HCT116 (cell line): ENCODE measurements around the gene CABP1. TPM values are rescaled to one million over a fixed set of nuclear protein-coding genes. Genes with fewer than 3 reads are reported as not detected.

Experiments
- ATAC-seq: fragments of 200-7000 bp; cut with Tn5 transposase; 2 replicates; pipeline ENCODE4 v1.9.1; 2020; ENCODE audit warnings: mild to moderate bottlenecking, moderate library complexity
- BruUV-seq: library from RNA; stranded (reverse); fragments of 400-500 nt; replicated peaks from 2 replicates; lab custom pipeline; 2021; lab: Mats Ljungman, UMichigan
- CTCF ChIA-PET: fragments of 300-600 bp; sonication (Branson Sonifier 250); formaldehyde crosslinking; loops from one replicate; lab custom pipeline; 2021; ENCODE audit warnings: antibody characterized with exemption; lab: Charles Lee
- POLR2A ChIA-PET: fragments of 300-600, 350-600 bp; sonication (Branson Sonifier 250); formaldehyde crosslinking; loops from one replicate; lab custom pipeline; 2021; ENCODE audit warnings: antibody characterized with exemption; lab: Charles Lee
- RAD21 ChIA-PET, 2 experiments: fragments of 300-600 bp; sonication (Branson Sonifier 250); formaldehyde crosslinking; loops; one replicate each; lab custom pipeline; 2023; ENCODE audit warnings: low total read pairs in 2 of 2; ENCODE audit not compliant: uncharacterized antibody in 2 of 2, unreplicated experiment in 2 of 2, low non-redundant PET in 1 of 2; lab: Charles Lee
- DNase-seq: peaks from one replicate; pipeline ENCODE4 v3.0.0-alpha.2; 2010; ENCODE audit warnings: low read depth, low spot score
- H2AFZ ChIP-seq: fragments of 200-600 bp; shearing (Covaris generic), sonication (generic); 2 replicates; pipeline ENCODE4 v1.6.1; 2017; ENCODE audit warnings: low read depth, mixed run types, mixed read lengths, antibody characterized with exemption, low read length; ENCODE audit not compliant: poor library complexity, severe bottlenecking
- H3K27ac ChIP-seq: 2 replicates; pipeline ENCODE4 v1.5.1; 2012; ENCODE audit warnings: low read depth, low read length
- H3K27me3 ChIP-seq: fragments of 200-600 bp; sonication (generic); 2 replicates; pipeline ENCODE4 v1.6.1; 2016; ENCODE audit warnings: mixed run types, low read length, mixed read lengths; ENCODE audit not compliant: insufficient read depth
- H3K36me3 ChIP-seq, 2 experiments: fragments of 200-500 bp in 1 of 2; fragments of 200-600 bp in 1 of 2; sonication (Bioruptor generic) in 1 of 2; sonication (generic) in 1 of 2; 2 replicates each; pipeline versions ENCODE4 v1.5.1 to v1.6.1; 2014 to 2016; ENCODE audit warnings: low read length in 2 of 2, inconsistent platforms in 1 of 2, mixed read lengths in 1 of 2, mixed run types in 1 of 2; ENCODE audit not compliant: insufficient read depth in 2 of 2, control insufficient read depth in 1 of 2
- H3K4me1 ChIP-seq, 2 experiments: fragments of 200-600 bp in 1 of 2; sonication (generic) in 1 of 2; 2 replicates each; pipeline versions ENCODE4 v1.5.1 to v1.6.1; 2012 to 2017; ENCODE audit warnings: low read length in 2 of 2, inconsistent platforms in 1 of 2, mild to moderate bottlenecking in 1 of 2, mixed read lengths in 1 of 2, mixed run types in 1 of 2, moderate library complexity in 1 of 2; ENCODE audit not compliant: insufficient read depth in 2 of 2, control insufficient read depth in 1 of 2
- H3K4me2 ChIP-seq: fragments of 200-600 bp; sonication (generic); 2 replicates; pipeline ENCODE4 v1.6.1; 2017; ENCODE audit warnings: mixed run types, low read length, mixed read lengths
- H3K4me3 ChIP-seq, 2 experiments: fragments of 200-600 bp in 1 of 2; sonication (generic) in 1 of 2; replicated peaks in 1 of 2; 2 replicates each; pipeline ENCODE4 v1.5.1; 2011 to 2016; ENCODE audit warnings: low read length in 2 of 2, control low read depth in 1 of 2, low read depth in 1 of 2, mild to moderate bottlenecking in 1 of 2, mixed read lengths in 1 of 2, mixed run types in 1 of 2
- H3K79me2 ChIP-seq: fragments of 200-600 bp; sonication (generic); 2 replicates; pipeline ENCODE4 v1.6.1; 2017; ENCODE audit warnings: mild to moderate bottlenecking, mixed run types, low read length, moderate library complexity, mixed read lengths; ENCODE audit not compliant: insufficient read depth
- H3K9ac ChIP-seq: fragments of 200-600 bp; sonication (generic); 2 replicates; pipeline ENCODE4 v1.6.1; 2016; ENCODE audit warnings: low read length, mixed read lengths
- H3K9me2 ChIP-seq: fragments of 200-600 bp; sonication (generic), shearing (Covaris generic); 2 replicates; pipeline ENCODE4 v1.6.1; 2017; ENCODE audit warnings: mixed run types, mild to moderate bottlenecking, moderate library complexity; ENCODE audit not compliant: insufficient read depth
- H3K9me3 ChIP-seq, 2 experiments: fragments of 200-500 bp in 1 of 2; fragments of 200-600 bp in 1 of 2; sonication (Bioruptor generic) in 1 of 2; sonication (generic) in 1 of 2; 2 replicates each; pipeline ENCODE4 v1.6.1; 2014 to 2017; ENCODE audit warnings: low read length in 2 of 2, mixed read lengths in 2 of 2, inconsistent platforms in 1 of 2, low read depth in 1 of 2, mild to moderate bottlenecking in 1 of 2, mixed run types in 1 of 2, moderate library complexity in 1 of 2; ENCODE audit not compliant: control insufficient read depth in 1 of 2, insufficient read depth in 1 of 2
- H4K20me1 ChIP-seq: fragments of 200-600 bp; sonication (generic), shearing (Covaris generic); 2 replicates; pipeline ENCODE4 v1.6.1; 2017; ENCODE audit warnings: mixed run types, mild to moderate bottlenecking, moderate library complexity; ENCODE audit not compliant: insufficient read depth
- CBX3 ChIP-seq: IDR thresholded peaks from 2 replicates; pipeline ENCODE4 v1.6.1; 2012; ENCODE audit warnings: low read depth
- TCF7L2 ChIP-seq: IDR thresholded peaks from 2 replicates; pipeline ENCODE4 v1.7.0; 2011; ENCODE audit warnings: borderline replicate concordance, inconsistent platforms; ENCODE audit not compliant: insufficient read depth, insufficient read length; ENCODE audit errors: extremely low read depth
- intact Hi-C: fragments of 100-400 bp; cut with micrococcal nuclease; formaldehyde crosslinking; loops from 2 replicates; pipeline ENCODE4 v1.10.0; 2022
- total RNA-seq: library from RNA; stranded (reverse); gene quantifications from one replicate; pipeline ENCODE4 v1.2.1, GENCODE V29; 2021; ENCODE audit not compliant: unreplicated experiment
- TF ChIP-seq, protein P1 (sequence below): IDR thresholded peaks from 2 replicates; pipeline ENCODE4 v1.6.1; 2012; ENCODE audit warnings: low read depth

The CABP1 gene
- total RNA-seq, 1 experiment from 2014 or later: 0.84 TPM

DNA sequence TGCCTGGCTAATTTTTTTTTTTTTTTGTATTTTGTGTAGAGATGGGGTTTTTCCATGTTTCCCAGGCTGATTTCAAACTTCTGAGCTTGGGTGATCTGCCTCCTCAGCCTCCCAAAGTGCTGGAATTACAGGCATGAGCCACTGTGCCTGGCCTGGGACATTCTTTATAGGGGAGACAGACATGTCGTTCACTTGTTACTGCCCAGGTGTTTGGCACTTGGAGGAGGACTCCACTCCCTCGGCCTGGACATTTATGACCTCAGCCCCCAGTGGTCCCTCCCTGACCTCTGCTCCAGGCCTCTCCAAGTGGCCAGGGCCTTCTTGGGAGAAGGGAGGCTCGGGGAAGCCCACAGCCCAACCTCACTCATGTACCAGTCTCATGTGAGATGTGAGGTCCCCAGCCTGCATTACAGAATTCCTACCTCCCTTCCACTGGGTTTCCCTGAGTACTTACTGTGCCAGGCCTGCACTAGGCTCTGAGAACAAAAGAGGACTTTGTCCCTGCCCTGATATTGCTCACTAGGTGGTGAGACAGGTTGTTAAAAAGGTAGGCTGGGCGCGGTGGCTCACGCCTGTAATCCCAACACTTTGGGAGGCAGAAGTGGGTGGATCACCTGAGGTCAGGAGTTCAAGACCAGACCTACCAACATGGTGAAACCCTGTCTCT, 49.6 kb upstream of the CABP1 start:
- RAD21 ChIA-PET: interaction anchor here in 1 of 2 experiments (0.5 kb wide), 1 partner anchor 11 kb away, joined by 4 read pairs; no protein-coding TSS in a partner anchor
- H3K27me3 ChIP-seq: no peaks in the 10 kb centered on the region
- no peak overlapping the region for H3K27ac ChIP-seq
- H3K79me2 ChIP-seq: no peaks in the 10 kb centered on the region
- intact Hi-C loops: no loop called here
- H4K20me1 ChIP-seq: no peaks in the 10 kb centered on the region
- no peak overlapping the region for H3K4me3 ChIP-seq
- DNase-seq: peak; percentile 28
- no peaks in the 10 kb centered on the region for H3K9me2 ChIP-seq
- CTCF ChIA-PET: interaction anchor here (0.9 kb wide), 1 partner anchor 7 kb away, joined by 3 read pairs; no protein-coding TSS in a partner anchor
- H3K36me3 ChIP-seq: no peaks in the 10 kb centered on the region
- no peaks in the 10 kb centered on the region for H3K9me3 ChIP-seq
- H3K4me1 ChIP-seq: peaks cover 7 to 14% of the 10 kb centered on the region in 2 experiments; a peak in 3 of 4 replicates
- H2AFZ ChIP-seq: no peak overlapping the region
- H3K4me2 ChIP-seq: peak overlapping the region; percentile 52
- POLR2A ChIA-PET: no interaction called here
- peak; percentile 78 for ATAC-seq
- BruUV-seq: no TSS peak
- peak overlapping the region; percentile 20; the same call in 1 of the 2 replicates for H3K9ac ChIP-seq
- TF ChIP-seq CBX3 (peak; percentile 45; the same call in 1 of the 2 replicates), TCF7L2 (no peak)
- TF ChIP-seq, protein P1, sequence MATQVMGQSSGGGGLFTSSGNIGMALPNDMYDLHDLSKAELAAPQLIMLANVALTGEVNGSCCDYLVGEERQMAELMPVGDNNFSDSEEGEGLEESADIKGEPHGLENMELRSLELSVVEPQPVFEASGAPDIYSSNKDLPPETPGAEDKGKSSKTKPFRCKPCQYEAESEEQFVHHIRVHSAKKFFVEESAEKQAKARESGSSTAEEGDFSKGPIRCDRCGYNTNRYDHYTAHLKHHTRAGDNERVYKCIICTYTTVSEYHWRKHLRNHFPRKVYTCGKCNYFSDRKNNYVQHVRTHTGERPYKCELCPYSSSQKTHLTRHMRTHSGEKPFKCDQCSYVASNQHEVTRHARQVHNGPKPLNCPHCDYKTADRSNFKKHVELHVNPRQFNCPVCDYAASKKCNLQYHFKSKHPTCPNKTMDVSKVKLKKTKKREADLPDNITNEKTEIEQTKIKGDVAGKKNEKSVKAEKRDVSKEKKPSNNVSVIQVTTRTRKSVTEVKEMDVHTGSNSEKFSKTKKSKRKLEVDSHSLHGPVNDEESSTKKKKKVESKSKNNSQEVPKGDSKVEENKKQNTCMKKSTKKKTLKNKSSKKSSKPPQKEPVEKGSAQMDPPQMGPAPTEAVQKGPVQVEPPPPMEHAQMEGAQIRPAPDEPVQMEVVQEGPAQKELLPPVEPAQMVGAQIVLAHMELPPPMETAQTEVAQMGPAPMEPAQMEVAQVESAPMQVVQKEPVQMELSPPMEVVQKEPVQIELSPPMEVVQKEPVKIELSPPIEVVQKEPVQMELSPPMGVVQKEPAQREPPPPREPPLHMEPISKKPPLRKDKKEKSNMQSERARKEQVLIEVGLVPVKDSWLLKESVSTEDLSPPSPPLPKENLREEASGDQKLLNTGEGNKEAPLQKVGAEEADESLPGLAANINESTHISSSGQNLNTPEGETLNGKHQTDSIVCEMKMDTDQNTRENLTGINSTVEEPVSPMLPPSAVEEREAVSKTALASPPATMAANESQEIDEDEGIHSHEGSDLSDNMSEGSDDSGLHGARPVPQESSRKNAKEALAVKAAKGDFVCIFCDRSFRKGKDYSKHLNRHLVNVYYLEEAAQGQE: no peak
